Stomach (tissue), 9 donors: ENCODE data around the gene PIEZO1. TPM values are rescaled to one million over a fixed set of nuclear protein-coding genes. Genes with fewer than 3 reads are reported as not detected.

ENCODE experiments used
- DNase-seq, 2 donors: peaks; one replicate each; pipeline versions ENCODE4 v3.0.0 to v3.0.0-alpha.2; 2013 to 2019
- H3K27ac ChIP-seq, 5 donors: fragments of 200-600 bp in 4 of 5; sonication (generic) in 4 of 5; one replicate each; pipeline ENCODE4 v1.5.1; 2013 to 2019; ENCODE audit warnings: mild to moderate bottlenecking in 1 of 5, moderate library complexity in 1 of 5
- H3K27me3 ChIP-seq, 3 donors: fragments of 200-600 bp; sonication (generic); one replicate each; pipeline ENCODE4 v1.5.1; 2017 to 2019; ENCODE audit warnings: mixed run types in 1 of 3
- H3K36me3 ChIP-seq, 4 donors: fragments of 200-600 bp; sonication (generic); 1 replicate in 3 of 4; 2 replicates in 1 of 4; pipeline ENCODE4 v1.5.1; 2016 to 2019
- H3K4me1 ChIP-seq, 4 donors: fragments of 200-600 bp; sonication (generic); one replicate each; pipeline ENCODE4 v1.5.1; 2016 to 2019
- H3K4me3 ChIP-seq, 4 donors: fragments of 200-600 bp; sonication (generic) in 3 of 4; one replicate each; pipeline ENCODE4 v1.5.1; 2016 to 2019; ENCODE audit warnings: mild to moderate bottlenecking in 1 of 4
- H3K9me3 ChIP-seq, 4 donors: fragments of 200-600 bp; sonication (generic); one replicate each; pipeline ENCODE4 v1.5.1; 2016 to 2019
- CTCF ChIP-seq, 7 experiments: fragments of 450-650 bp in 4 of 7; fragments of 200-600 bp in 3 of 7; sonication (generic) in 3 of 7; IDR thresholded peaks; one replicate each; pipeline ENCODE4 v1.5.1; 2016 to 2019; ENCODE audit warnings: antibody characterized with exemption in 7 of 7, control low read depth in 2 of 7, mild to moderate bottlenecking in 1 of 7
- EP300 ChIP-seq: sonication (generic); formaldehyde crosslinking; IDR thresholded peaks from one replicate; pipeline ENCODE4 v1.6.1; 2017; ENCODE audit warnings: antibody characterized with exemption
- POLR2A ChIP-seq, 4 donors: fragments of 450-650 bp; IDR thresholded peaks; one replicate each; pipeline ENCODE4 v1.6.1; 2016; ENCODE audit warnings: antibody characterized with exemption in 4 of 4, control low read depth in 2 of 4, mild to moderate bottlenecking in 1 of 4, moderate library complexity in 1 of 4
- POLR2AphosphoS5 ChIP-seq, 3 donors: sonication (generic); formaldehyde crosslinking; IDR thresholded peaks; one replicate each; pipeline ENCODE4 v1.6.1; 2016; ENCODE audit warnings: antibody characterized with exemption in 3 of 3
- WGBS, 5 donors: extraction: QIAGEN DNeasy Blood & Tissue Kit in 3 of 5; methylation state at CpG; one replicate each; pipeline versions ENCODE4 v1.1.5 to v1.1.7; 2013 to 2018; 5-methylcytosine and 5-hydroxymethylcytosine counted together
- intact Hi-C: fragments of 100-400 bp; cut with DNase I; formaldehyde crosslinking; loops from one replicate; pipeline ENCODE4 v1.15.1; 2023; ENCODE audit warnings: low total_unique reads
- polyA plus RNA-seq, 3 donors: library from polyadenylated mRNA; stranded (reverse); fragments of 200-250 nt; gene quantifications; one replicate each; pipeline ENCODE4 v1.2.3, GENCODE V29; 2013
- total RNA-seq, 5 donors: library from RNA; depleted of rRNA; stranded (reverse); fragments of >200 nt; gene quantifications; one replicate each; pipeline versions ENCODE4 v1.1.0 to v1.2.3, GENCODE V29; 2014 to 2016
- donor health status: healthy with polysubstance abuse.
- donor health status: Bipolar disorder and iron deficiency.
- donor health status: healthy.

PIEZO1 gene
- total and polyA plus RNA-seq, 8 donors = 43.7 to 171 (median 115) TPM

GRCh38 chr16:88695218-88695617, 89.8 kb downstream of the PIEZO1 start:
- H3K27me3 ChIP-seq = peaks cover 0 to 24% (median 0%) of the 10 kb centered on the region in 3 donors
- H3K27ac ChIP-seq = no peak overlapping the region
- H3K4me3 ChIP-seq = no peak overlapping the region
- no peak for DNase-seq
- peaks cover 26 to 53% (median 45%) of the 10 kb centered on the region in 4 donors for H3K36me3 ChIP-seq
- intact Hi-C loops = no loop called here
- no peaks in the 10 kb centered on the region for H3K9me3 ChIP-seq
- H3K4me1 ChIP-seq = peaks cover 0 to 26% (median 10%) of the 10 kb centered on the region in 4 donors
- 65 to 87% (median 71%) methylated on average over 2 to 15 of the region's 15 CpGs for WGBS, 5 donors
- no peak for TF ChIP-seq CTCF (IDR thresholded peaks at IDR 0.05)
- TF ChIP-seq EP300 = no peak
- no peak for TF ChIP-seq POLR2A (IDR thresholded peaks at IDR 0.05)
- TF ChIP-seq POLR2AphosphoS5 (IDR thresholded peaks at IDR 0.05) = no peak

GRCh38 chr16:88694221-88695087, 90.6 kb downstream of the PIEZO1 start:
- H3K27me3 ChIP-seq = peaks cover 0 to 31% (median 0%) of the 10 kb centered on the region in 3 donors
- H3K9me3 ChIP-seq = no peaks in the 10 kb centered on the region
- no peak overlapping the region for H3K4me3 ChIP-seq
- 81 to 92% (median 89%) methylated on average over 24 to 37 of the region's 37 CpGs for WGBS, 5 donors
- peaks cover 0 to 19% (median 9%) of the 10 kb centered on the region in 4 donors for H3K4me1 ChIP-seq
- H3K27ac ChIP-seq = no peak overlapping the region
- intact Hi-C loops = no loop called here
- H3K36me3 ChIP-seq = peaks cover 23 to 45% (median 37%) of the 10 kb centered on the region in 4 donors
- DNase-seq = no peak
- TF ChIP-seq EP300 (no peak), CTCF (IDR thresholded peaks at IDR 0.05) (no peak), POLR2AphosphoS5 (IDR thresholded peaks at IDR 0.05) (no peak), POLR2A (IDR thresholded peaks at IDR 0.05) (no peak)

GRCh38 chr16:88693420-88694177, 91.4 kb downstream of the PIEZO1 start:
- intact Hi-C loops = no loop called here
- Histone ChIP-seq H3K27me3 (peaks cover under 1 to 40% (median 1%) of the 10 kb centered on the region in 3 donors), H3K4me3 (no peak overlapping the region), H3K4me1 (peaks cover 0 to 18% (median 9%) of the 10 kb centered on the region in 4 donors), H3K27ac (no peak overlapping the region), H3K36me3 (peaks cover 21 to 37% (median 29%) of the 10 kb centered on the region in 4 donors), H3K9me3 (no peaks in the 10 kb centered on the region)
- TF ChIP-seq POLR2AphosphoS5 (IDR thresholded peaks at IDR 0.05) = no peak
- TF ChIP-seq EP300 = no peak
- TF ChIP-seq POLR2A (IDR thresholded peaks at IDR 0.05) = no peak
- no peak for TF ChIP-seq CTCF (IDR thresholded peaks at IDR 0.05)
- DNase-seq = no peak
- 80 to 86% (median 82%) methylated on average over 19 to 39 of the region's 39 CpGs for WGBS, 5 donors

GRCh38 chr16:88692861-88693260, 92.2 kb downstream of the PIEZO1 start:
- DNase-seq = no peak
- TF ChIP-seq EP300 = no peak
- no peak for TF ChIP-seq POLR2A (IDR thresholded peaks at IDR 0.05)
- TF ChIP-seq CTCF (IDR thresholded peaks at IDR 0.05) = no peak
- no peak for TF ChIP-seq POLR2AphosphoS5 (IDR thresholded peaks at IDR 0.05)
- Histone ChIP-seq H3K27ac (no peak overlapping the region), H3K4me1 (peaks cover 0 to 25% (median 16%) of the 10 kb centered on the region in 4 donors), H3K36me3 (peaks cover 13 to 29% (median 22%) of the 10 kb centered on the region in 4 donors), H3K9me3 (no peaks in the 10 kb centered on the region), H3K4me3 (no peak overlapping the region), H3K27me3 (peaks cover 5 to 47% (median 6%) of the 10 kb centered on the region in 3 donors)
- intact Hi-C loops = no loop called here
- 73 to 91% (median 89%) methylated on average over 10 of the region's 10 CpGs for WGBS, 5 donors
